ENCODE results near the gene BCL10. TPM values are rescaled to one million over a fixed set of nuclear protein-coding genes. Genes with fewer than 3 reads are reported as not detected.

The BCL10 gene
- total RNA-seq, 2 experiments from 2014 or later, result 30.6 to 32.3 TPM

DNA sequence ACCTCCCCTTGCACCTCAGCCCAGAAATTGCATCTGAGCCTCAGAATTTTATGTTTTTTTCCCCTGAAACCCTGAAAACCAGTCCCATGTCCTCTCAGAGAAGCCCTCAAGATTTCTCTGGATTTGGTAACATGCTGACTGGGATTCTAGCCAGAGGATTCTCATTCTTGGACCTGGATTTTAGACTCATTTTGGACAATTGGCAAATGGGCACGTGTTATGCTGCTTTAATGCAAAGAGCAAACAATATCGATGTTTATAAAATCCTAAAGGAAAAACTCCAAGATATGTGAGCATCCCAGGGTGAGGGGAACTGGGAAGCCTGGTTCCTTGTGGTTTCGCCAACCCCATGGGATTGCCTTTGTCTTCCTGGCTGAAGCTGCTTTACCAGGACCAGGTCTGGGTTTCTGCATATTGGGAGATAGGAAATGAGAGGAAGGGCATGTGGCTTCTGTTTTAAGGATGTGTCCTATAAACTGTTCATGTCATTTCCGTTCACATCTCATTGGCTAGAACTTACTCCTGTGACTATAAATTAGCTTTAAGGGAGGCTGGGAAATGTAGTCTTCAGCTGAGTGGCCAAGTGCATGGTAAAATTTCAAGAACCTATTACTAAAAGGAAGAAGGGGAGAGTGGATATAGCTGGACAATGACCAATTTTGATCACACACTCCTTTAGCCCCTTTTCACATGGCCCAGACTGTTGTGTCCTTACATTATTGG is 27.2 kb upstream of the BCL10 start:
- ChIA-PET POLR2A (no interaction called here), CTCF (interaction anchor here (1.6 kb wide), 1 partner anchor 45 kb away, joined by 3 read pairs; no protein-coding TSS in a partner anchor)
- ATAC-seq (no peak), DNase-seq (no peak)
- H3K27ac Mint-ChIP-seq, result no peak overlapping the region
- H3K4me1 Mint-ChIP-seq (ENCODE audit: low read depth), result peaks cover 12% of the 10 kb centered on the region
- H3K36me3 Mint-ChIP-seq (ENCODE audit: low read depth), result no peaks in the 10 kb centered on the region
- H3K9me3 Mint-ChIP-seq, result no peaks in the 10 kb centered on the region
- H3K4me3 Mint-ChIP-seq, result no peak overlapping the region
- TF ChIP-seq, protein P1, sequence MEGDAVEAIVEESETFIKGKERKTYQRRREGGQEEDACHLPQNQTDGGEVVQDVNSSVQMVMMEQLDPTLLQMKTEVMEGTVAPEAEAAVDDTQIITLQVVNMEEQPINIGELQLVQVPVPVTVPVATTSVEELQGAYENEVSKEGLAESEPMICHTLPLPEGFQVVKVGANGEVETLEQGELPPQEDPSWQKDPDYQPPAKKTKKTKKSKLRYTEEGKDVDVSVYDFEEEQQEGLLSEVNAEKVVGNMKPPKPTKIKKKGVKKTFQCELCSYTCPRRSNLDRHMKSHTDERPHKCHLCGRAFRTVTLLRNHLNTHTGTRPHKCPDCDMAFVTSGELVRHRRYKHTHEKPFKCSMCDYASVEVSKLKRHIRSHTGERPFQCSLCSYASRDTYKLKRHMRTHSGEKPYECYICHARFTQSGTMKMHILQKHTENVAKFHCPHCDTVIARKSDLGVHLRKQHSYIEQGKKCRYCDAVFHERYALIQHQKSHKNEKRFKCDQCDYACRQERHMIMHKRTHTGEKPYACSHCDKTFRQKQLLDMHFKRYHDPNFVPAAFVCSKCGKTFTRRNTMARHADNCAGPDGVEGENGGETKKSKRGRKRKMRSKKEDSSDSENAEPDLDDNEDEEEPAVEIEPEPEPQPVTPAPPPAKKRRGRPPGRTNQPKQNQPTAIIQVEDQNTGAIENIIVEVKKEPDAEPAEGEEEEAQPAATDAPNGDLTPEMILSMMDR (IDR thresholded peaks at IDR 0.05), result no peak
- intact Hi-C loops (cut with micrococcal nuclease), result loop anchor here (10.0 kb wide), 3 partner anchors 161 to 711 kb away; partner anchors contain the start of gene DDAH1
- H3K27me3 Mint-ChIP-seq, result peaks cover 13% of the 10 kb centered on the region

DNA sequence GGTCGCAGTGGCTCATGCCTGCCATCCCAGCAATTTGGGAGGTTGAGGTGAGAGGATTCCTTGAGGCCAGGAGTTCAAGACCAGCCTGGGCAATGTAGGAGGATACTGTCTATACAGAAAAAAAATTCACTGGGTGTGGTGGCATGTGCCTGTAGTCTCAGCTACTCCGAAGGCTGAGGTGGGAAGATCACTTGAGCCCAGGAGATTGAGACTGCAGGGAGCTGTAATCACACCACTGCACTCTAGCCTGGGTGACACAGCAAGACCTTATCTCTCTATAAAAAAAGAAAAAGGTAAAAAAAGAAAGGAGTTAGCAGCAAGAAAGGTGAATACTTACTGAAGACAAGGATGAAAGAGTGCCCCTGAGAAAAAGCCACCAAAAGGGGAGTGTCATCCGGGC is 23.7 kb upstream of the BCL10 start:
- H3K4me1 Mint-ChIP-seq (ENCODE audit: low read depth), result peaks cover 27% of the 10 kb centered on the region
- no peaks in the 10 kb centered on the region for H3K9me3 Mint-ChIP-seq
- H3K4me3 Mint-ChIP-seq, result no peak overlapping the region
- ChIA-PET CTCF (no interaction called here), POLR2A (no interaction called here)
- DNase-seq (no peak), ATAC-seq (no peak)
- peaks cover 9% of the 10 kb centered on the region for H3K27me3 Mint-ChIP-seq
- H3K36me3 Mint-ChIP-seq (ENCODE audit: low read depth), result peaks cover 1% of the 10 kb centered on the region
- H3K27ac Mint-ChIP-seq, result no peak overlapping the region
- TF ChIP-seq, protein P1 (IDR thresholded peaks at IDR 0.05), result no peak
- intact Hi-C loops (cut with micrococcal nuclease), result loop anchor here (10.0 kb wide), 3 partner anchors 165 to 715 kb away; partner anchors contain the start of gene DDAH1

GRCh38 chr1:85297855-85298629 is 21.6 kb upstream of the BCL10 start:
- CTCF ChIA-PET, result interaction anchor here (1.1 to 2.9 kb wide), 5 partner anchors 10 to 51 kb away, joined by 3 to 11 read pairs (median 9); partner anchors contain the start of genes BCL10 and C1orf52

GRCh38 chr1:85297538-85297854 is 21.1 kb upstream of the BCL10 start:
- intact Hi-C loops (cut with micrococcal nuclease), result no loop called here
- Mint-ChIP-seq H3K4me1 (ENCODE audit: low read depth) (peaks cover 32% of the 10 kb centered on the region), H3K9me3 (no peaks in the 10 kb centered on the region), H3K36me3 (ENCODE audit: low read depth) (peaks cover 1% of the 10 kb centered on the region), H3K27ac (peak overlapping the region; percentile 84), H3K27me3 (peaks cover 5% of the 10 kb centered on the region), H3K4me3 (peak overlapping the region; percentile 43)
- POLR2A ChIA-PET, result interaction anchor here (0.8 to 2.1 kb wide), 5 partner anchors 12 to 178 kb away, joined by 3 to 6 read pairs (median 3); no protein-coding TSS in a partner anchor
- CTCF ChIA-PET, result interaction anchor here (1.1 to 2.9 kb wide), 5 partner anchors 11 to 50 kb away, joined by 3 to 11 read pairs (median 9); partner anchors contain the start of genes BCL10 and C1orf52
- TF ChIP-seq, protein P1 (IDR thresholded peaks at IDR 0.05), result no peak
- ATAC-seq (no peak), DNase-seq (no peak)

More at GRCh38 chr1:85297855-85298629, 21.6 kb upstream of the BCL10 start:
- H3K4me3 Mint-ChIP-seq, result peak overlapping the region; percentile 43
- ATAC-seq, result peak; percentile 92
- peak overlapping the region; percentile 84 for H3K27ac Mint-ChIP-seq
- POLR2A ChIA-PET, result interaction anchor here (0.8 to 2.1 kb wide), 5 partner anchors 11 to 177 kb away, joined by 3 to 6 read pairs (median 3); no protein-coding TSS in a partner anchor
- no peaks in the 10 kb centered on the region for H3K9me3 Mint-ChIP-seq
- H3K27me3 Mint-ChIP-seq, result peaks cover 5% of the 10 kb centered on the region
- H3K4me1 Mint-ChIP-seq (ENCODE audit: low read depth), result peaks cover 32% of the 10 kb centered on the region
- peak; percentile 92 for DNase-seq
- intact Hi-C loops (cut with micrococcal nuclease), result loop anchor here (2.0 kb wide), 1 partner anchor 23 kb away; no protein-coding TSS in a partner anchor
- H3K36me3 Mint-ChIP-seq (ENCODE audit: low read depth), result peaks cover 1% of the 10 kb centered on the region
- TF ChIP-seq, protein P1 (IDR thresholded peaks at IDR 0.05), result no peak
